Prostate gland (tissue), 2 donors: ENCODE data around the gene NUBPL. TPM values are rescaled to one million over a fixed set of nuclear protein-coding genes. Genes with fewer than 3 reads are reported as not detected.

Experiments used
- DNase-seq: peaks from one replicate; pipeline ENCODE4 v3.0.0-alpha.2; 2019; ENCODE audit warnings: low spot score
- H3K27ac ChIP-seq, 2 donors: fragments of 200-600 bp; sonication (generic); 2 replicates each; pipeline ENCODE4 v1.5.1; 2017 to 2019
- H3K27me3 ChIP-seq: fragments of 200-600 bp; sonication (generic); replicated peaks from 2 replicates; pipeline ENCODE4 v1.5.1; 2019; ENCODE audit not compliant: insufficient read depth
- H3K36me3 ChIP-seq, 2 donors: fragments of 200-600 bp; sonication (generic); 1 replicate in 1 of 2; 2 replicates in 1 of 2; pipeline versions ENCODE4 v1.5.1 to v1.8.1; 2017 to 2019
- H3K4me1 ChIP-seq: fragments of 200-600 bp; sonication (generic); replicated peaks from 2 replicates; pipeline ENCODE4 v1.5.1; 2019
- H3K4me3 ChIP-seq, 2 donors: fragments of 200-600 bp; sonication (generic); 2 replicates each; pipeline ENCODE4 v1.5.1; 2017 to 2019
- H3K9me3 ChIP-seq: fragments of 200-600 bp; sonication (generic); 2 replicates; pipeline ENCODE4 v1.5.1; 2017
- CTCF ChIP-seq, 4 experiments: fragments of 200-600 bp in 2 of 4; fragments of 450-650 bp in 2 of 4; sonication (generic) in 2 of 4; IDR thresholded peaks; 1 replicate in 3 of 4; 2 replicates in 1 of 4; pipeline ENCODE4 v1.5.1; 2016 to 2019; ENCODE audit warnings: antibody characterized with exemption in 4 of 4, mild to moderate bottlenecking in 2 of 4, moderate library complexity in 2 of 4
- POLR2A ChIP-seq: fragments of 450-650 bp; IDR thresholded peaks from one replicate; pipeline ENCODE4 v1.6.1; 2016; ENCODE audit warnings: antibody characterized with exemption, mild to moderate bottlenecking
- POLR2AphosphoS5 ChIP-seq: sonication (generic); formaldehyde crosslinking; IDR thresholded peaks from one replicate; pipeline ENCODE4 v1.6.1; 2017; ENCODE audit warnings: antibody characterized with exemption
- WGBS: methylation state at CpG from one replicate; pipeline ENCODE4 v1.1.5; 2018; 5-methylcytosine and 5-hydroxymethylcytosine counted together
- intact Hi-C: fragments of 100-400 bp; cut with DNase I; formaldehyde crosslinking; loops from one replicate; pipeline ENCODE4 v1.14.2; 2022
- total RNA-seq, 2 donors: library from RNA; depleted of rRNA; stranded (reverse); fragments of >200 nt; gene quantifications; one replicate each; pipeline ENCODE4 v1.1.0, GENCODE V29; 2016

The NUBPL gene
- total RNA-seq, 2 donors from 2014 or later = 6.5 to 12.1 TPM

GRCh38 chr14:31718985-31719384, 157.8 kb downstream of the NUBPL start:
- Histone ChIP-seq H3K27me3 (no peaks in the 10 kb centered on the region), H3K9me3 (no peaks in the 10 kb centered on the region), H3K4me1 (no peaks in the 10 kb centered on the region), H3K27ac (no peak overlapping the region), H3K4me3 (no peak overlapping the region), H3K36me3 (no peaks in the 10 kb centered on the region)
- intact Hi-C loops = no loop called here
- TF ChIP-seq POLR2A = no peak
- no peak for TF ChIP-seq CTCF (IDR thresholded peaks at IDR 0.05)
- no peak for TF ChIP-seq POLR2AphosphoS5
- no peak for DNase-seq
- WGBS = 91% methylated on average over 5 of the region's 5 CpGs

GRCh38 chr14:31726337-31726736, 165.1 kb downstream of the NUBPL start:
- TF ChIP-seq POLR2AphosphoS5 (no peak), CTCF (IDR thresholded peaks at IDR 0.05) (no peak), POLR2A (no peak)
- Histone ChIP-seq H3K9me3 (no peaks in the 10 kb centered on the region), H3K27ac (no peak overlapping the region), H3K4me1 (no peaks in the 10 kb centered on the region), H3K27me3 (no peaks in the 10 kb centered on the region), H3K4me3 (no peak overlapping the region), H3K36me3 (no peaks in the 10 kb centered on the region)
- DNase-seq = no peak
- intact Hi-C loops = no loop called here

GRCh38 chr14:31727797-31728196, 166.6 kb downstream of the NUBPL start:
- Histone ChIP-seq H3K27ac (no peak overlapping the region), H3K4me1 (no peaks in the 10 kb centered on the region), H3K36me3 (no peaks in the 10 kb centered on the region), H3K9me3 (no peaks in the 10 kb centered on the region), H3K4me3 (no peak overlapping the region), H3K27me3 (no peaks in the 10 kb centered on the region)
- intact Hi-C loops = no loop called here
- DNase-seq = no peak
- TF ChIP-seq CTCF (IDR thresholded peaks at IDR 0.05) = no peak
- TF ChIP-seq POLR2AphosphoS5 = no peak
- no peak for TF ChIP-seq POLR2A

- intact Hi-C loops = no loop called here
These were observed 179.5 kb downstream of the NUBPL start for GRCh38 chr14:31740688-31741087.

More at GRCh38 chr14:31740688-31741087, 179.5 kb downstream of the NUBPL start:
- Histone ChIP-seq H3K4me1 (no peaks in the 10 kb centered on the region), H3K27me3 (no peaks in the 10 kb centered on the region), H3K4me3 (no peak overlapping the region), H3K27ac (no peak overlapping the region), H3K9me3 (no peaks in the 10 kb centered on the region), H3K36me3 (no peaks in the 10 kb centered on the region)
- 62% methylated on average over 1 of the region's 1 CpG for WGBS
- DNase-seq = no peak
- TF ChIP-seq POLR2AphosphoS5 (no peak), POLR2A (no peak), CTCF (IDR thresholded peaks at IDR 0.05) (no peak)
